AG09309 (cell line): ENCODE measurements around the gene DHX58.
A peak's percentile ranks its signal among the peaks of the same experiment; 100 is the strongest.

Experiments used
- DNase-seq: peaks from one replicate; pipeline ENCODE4 v3.0.0-alpha.2; 2010; ENCODE audit warnings: low read depth
- H3K4me3 ChIP-seq: 2 replicates; pipeline ENCODE4 v1.5.1; 2011; ENCODE audit warnings: mild to moderate bottlenecking, low read depth, low read length, moderate library complexity; ENCODE audit not compliant: control insufficient read depth
- CTCF ChIP-seq: IDR thresholded peaks from 2 replicates; pipeline ENCODE4 v1.5.1; 2011; ENCODE audit warnings: mild to moderate bottlenecking, low read depth, low read length, inconsistent platforms; ENCODE audit not compliant: insufficient read depth, control insufficient read depth; ENCODE audit errors: missing control alignments

Gene DHX58

GRCh38 chr17:42114118-42114517, 1.6 kb upstream of the DHX58 start:
- no peak for TF ChIP-seq CTCF
- no peak overlapping the region for H3K4me3 ChIP-seq
- no peak for DNase-seq

GRCh38 chr17:42113293-42114069, 967 bp upstream of the DHX58 start:
- no peak for DNase-seq
- no peak for TF ChIP-seq CTCF
- H3K4me3 ChIP-seq, result no peak overlapping the region

GRCh38 chr17:42111871-42112551, 503 bp downstream of the DHX58 start:
- H3K4me3 ChIP-seq, result peak overlapping the region; percentile 59
- no peak for TF ChIP-seq CTCF
- DNase-seq, result no peak

- no peak for TF ChIP-seq CTCF
- H3K4me3 ChIP-seq, result no peak overlapping the region
- no peak for DNase-seq
Measured at GRCh38 chr17:42111265-42111636, 1.3 kb downstream of the DHX58 start.

GRCh38 chr17:42110301-42111264, 1.9 kb downstream of the DHX58 start:
- no peak for TF ChIP-seq CTCF
- no peak overlapping the region for H3K4me3 ChIP-seq
- DNase-seq, result no peak

GRCh38 chr17:42109086-42109485, 3.4 kb downstream of the DHX58 start:
- no peak for TF ChIP-seq CTCF
- no peak for DNase-seq
- H3K4me3 ChIP-seq, result no peak overlapping the region
